ENCODE results near the gene CAMTA1. TPM values are rescaled to one million over a fixed set of nuclear protein-coding genes. Genes with fewer than 3 reads are reported as not detected.

Gene CAMTA1
- total RNA-seq, 1 donor = 56.1 TPM

- TF ChIP-seq CTCF (IDR thresholded peaks at IDR 0.05; ENCODE audit: insufficient read depth, low read depth, low read length) = no peak
- H3K4me3 ChIP-seq (ENCODE audit: low read depth, low read length) = no peak overlapping the region
- no peak for DNase-seq (ENCODE audit: low read depth)
These were observed 962.4 kb downstream of the CAMTA1 start for GRCh38 chr1:7747605-7748004.

DNA sequence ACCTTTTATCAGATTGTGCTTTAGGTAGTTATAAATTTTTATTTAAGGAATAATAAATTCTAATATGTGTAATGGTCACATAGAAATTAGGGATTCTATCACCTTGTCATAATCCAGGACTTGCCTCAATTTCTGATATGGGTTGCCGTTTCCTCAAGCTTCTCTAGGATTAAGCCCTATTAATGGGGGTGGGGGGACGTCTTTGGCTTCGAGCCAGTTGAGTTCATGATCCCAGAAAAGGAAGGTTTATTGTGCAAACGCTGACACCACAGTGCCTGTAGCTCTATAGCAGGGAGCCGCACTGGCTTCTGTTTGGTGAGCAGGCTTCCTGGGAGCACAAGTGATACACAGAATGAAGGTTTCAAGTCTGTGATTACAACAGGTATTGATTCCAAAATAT is 963.9 kb downstream of the CAMTA1 start:
- no peak for TF ChIP-seq CTCF (IDR thresholded peaks at IDR 0.05; ENCODE audit: insufficient read depth, low read depth, low read length)
- DNase-seq (ENCODE audit: low read depth) = no peak
- no peak overlapping the region for H3K4me3 ChIP-seq (ENCODE audit: low read depth, low read length)

GRCh38 chr1:7751174-7751573 is 965.9 kb downstream of the CAMTA1 start:
- no peak for TF ChIP-seq CTCF (IDR thresholded peaks at IDR 0.05; ENCODE audit: insufficient read depth, low read depth, low read length)
- H3K4me3 ChIP-seq (ENCODE audit: low read depth, low read length) = no peak overlapping the region
- DNase-seq (ENCODE audit: low read depth) = no peak

DNA sequence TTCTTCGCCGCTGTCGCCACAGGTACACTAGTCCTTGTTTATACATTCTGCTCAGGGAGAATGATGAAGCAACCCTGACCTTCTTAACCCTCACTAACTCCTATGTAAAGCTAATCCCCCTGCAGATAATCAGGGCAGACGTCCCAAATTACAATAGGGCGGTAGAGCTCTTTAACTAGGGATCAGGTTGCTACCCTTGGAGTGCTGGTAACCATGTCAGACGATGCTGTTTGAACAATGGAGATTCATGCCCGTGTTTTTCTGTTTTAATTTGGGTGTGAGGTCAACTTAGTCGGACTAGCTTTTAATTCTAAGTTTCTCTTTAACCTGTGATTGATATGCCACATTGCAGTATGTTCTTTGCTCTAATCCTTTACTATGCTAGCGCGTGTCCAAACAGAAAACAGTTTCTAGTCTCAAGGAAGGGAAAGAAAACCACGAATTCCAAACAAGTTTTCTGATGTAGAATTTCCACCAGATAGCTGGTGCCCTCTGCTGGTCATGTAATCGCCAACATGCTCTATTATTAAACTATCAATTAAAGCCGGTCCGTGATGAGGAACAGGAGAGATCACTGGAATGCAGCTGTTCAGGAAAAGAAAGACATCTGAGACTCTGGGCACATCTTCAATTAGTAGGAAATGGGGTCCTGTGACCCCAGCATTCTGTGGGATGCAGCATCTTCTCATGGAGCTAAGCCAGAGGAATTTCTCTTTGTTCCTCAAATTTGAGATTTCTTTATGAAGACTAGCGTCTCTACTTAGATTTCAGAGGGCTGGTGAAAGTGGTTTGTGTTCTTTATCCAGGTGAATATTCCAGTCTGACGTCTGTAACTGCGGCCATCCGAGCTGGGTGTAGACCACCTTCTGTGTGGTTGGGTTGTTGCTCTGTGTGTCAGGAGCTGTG is 967.5 kb downstream of the CAMTA1 start:
- TF ChIP-seq CTCF (IDR thresholded peaks at IDR 0.05; ENCODE audit: insufficient read depth, low read depth, low read length) = peak; percentile 77
- peak; percentile 74 for DNase-seq (ENCODE audit: low read depth)
- peak overlapping the region; percentile 50 for H3K4me3 ChIP-seq (ENCODE audit: low read depth, low read length)

- H3K4me3 ChIP-seq (ENCODE audit: low read depth, low read length) = no peak overlapping the region
- no peak for TF ChIP-seq CTCF (IDR thresholded peaks at IDR 0.05; ENCODE audit: insufficient read depth, low read depth, low read length)
- no peak for DNase-seq (ENCODE audit: low read depth)
These were observed 968.4 kb downstream of the CAMTA1 start for GRCh38 chr1:7753641-7754040.

DNA sequence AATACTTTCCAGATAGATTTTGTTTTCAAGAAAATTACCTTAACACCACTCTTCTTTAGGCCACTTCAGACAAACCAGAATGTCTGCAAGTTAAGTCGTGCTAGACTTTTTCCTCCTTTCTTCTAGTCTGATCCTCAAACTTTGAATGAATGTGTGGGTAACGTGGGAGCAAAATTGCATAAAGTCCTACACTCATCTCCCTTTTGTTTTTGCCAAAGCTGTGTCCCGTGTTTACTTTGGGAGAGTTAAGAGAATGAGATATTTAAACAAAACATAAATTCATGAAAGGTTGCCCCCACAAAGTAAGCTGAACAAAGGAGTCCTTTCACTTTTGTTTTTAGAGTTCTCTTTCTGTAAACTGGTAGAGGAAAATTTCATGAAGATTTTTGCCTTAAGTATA is 969.0 kb downstream of the CAMTA1 start:
- no peak for DNase-seq (ENCODE audit: low read depth)
- H3K4me3 ChIP-seq (ENCODE audit: low read depth, low read length) = no peak overlapping the region
- no peak for TF ChIP-seq CTCF (IDR thresholded peaks at IDR 0.05; ENCODE audit: insufficient read depth, low read depth, low read length)

Data from fibroblast of villous mesenchyme (primary cell).